Measurements from ENCODE around the gene QSER1. TPM values are rescaled to one million over a fixed set of nuclear protein-coding genes. Genes with fewer than 3 reads are reported as not detected.
A peak's percentile ranks its signal among the peaks of the same experiment; 100 is the strongest.

QSER1 gene
- total and polyA plus RNA-seq, 2 donors (not counting 1 experiment from before 2014, with no cell fraction given), result 9.6 to 17.2 TPM

DNA sequence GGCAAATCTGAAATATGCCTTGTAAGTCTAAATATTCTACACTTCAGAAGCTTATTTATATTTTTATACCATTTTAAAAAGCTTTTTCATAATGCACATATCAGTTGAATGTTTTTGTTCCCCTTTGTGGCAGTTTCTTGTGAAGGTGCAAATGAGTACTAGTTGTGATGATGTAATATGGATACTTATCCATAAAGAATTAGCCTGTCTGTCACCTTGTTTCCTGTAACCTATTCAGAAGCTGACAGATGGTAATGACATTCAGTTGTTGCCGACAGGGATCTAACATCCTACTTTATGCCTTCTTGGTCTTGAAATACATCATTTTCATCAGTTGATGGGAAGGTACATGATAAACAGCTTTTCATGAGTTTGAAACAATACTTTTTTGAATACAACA lies 2.9 kb downstream of the QSER1 start:
- H3K4me2 ChIP-seq (ENCODE audit: extremely low read depth, insufficient read depth, low read length), result peak overlapping the region; percentile 20
- no peaks in the 10 kb centered on the region for H3K27me3 ChIP-seq (ENCODE audit: control insufficient read depth, insufficient read depth, low read length)
- H3K4me1 ChIP-seq (ENCODE audit: control insufficient read depth, extremely low read depth, insufficient read depth, low read length), result peaks cover 5% of the 10 kb centered on the region
- H2AFZ ChIP-seq (ENCODE audit: low read length), result no peak overlapping the region
- H3K36me3 ChIP-seq (ENCODE audit: control insufficient read depth, insufficient read depth, low read length), result peaks cover 1% of the 10 kb centered on the region
- H3K79me2 ChIP-seq (ENCODE audit: control insufficient read depth, insufficient read depth, low read length), result peaks cover 60% of the 10 kb centered on the region
- H3K9ac ChIP-seq (ENCODE audit: insufficient read depth, low read length), result no peak overlapping the region
- DNase-seq (ENCODE audit: low read depth in 2 of 2), result no peak
- H3K4me3 ChIP-seq (replicated peaks in 1 of 4; ENCODE audit: control extremely low read depth in 1 of 4, insufficient read depth in 1 of 4, low read depth in 3 of 4, low read length in 4 of 4), result peak overlapping the region in 1 of 4 experiments; percentile 8
- no peak for TF ChIP-seq EZH2 (IDR thresholded peaks at IDR 0.05; ENCODE audit: low read length, missing control alignments)
- TF ChIP-seq, protein P1, sequence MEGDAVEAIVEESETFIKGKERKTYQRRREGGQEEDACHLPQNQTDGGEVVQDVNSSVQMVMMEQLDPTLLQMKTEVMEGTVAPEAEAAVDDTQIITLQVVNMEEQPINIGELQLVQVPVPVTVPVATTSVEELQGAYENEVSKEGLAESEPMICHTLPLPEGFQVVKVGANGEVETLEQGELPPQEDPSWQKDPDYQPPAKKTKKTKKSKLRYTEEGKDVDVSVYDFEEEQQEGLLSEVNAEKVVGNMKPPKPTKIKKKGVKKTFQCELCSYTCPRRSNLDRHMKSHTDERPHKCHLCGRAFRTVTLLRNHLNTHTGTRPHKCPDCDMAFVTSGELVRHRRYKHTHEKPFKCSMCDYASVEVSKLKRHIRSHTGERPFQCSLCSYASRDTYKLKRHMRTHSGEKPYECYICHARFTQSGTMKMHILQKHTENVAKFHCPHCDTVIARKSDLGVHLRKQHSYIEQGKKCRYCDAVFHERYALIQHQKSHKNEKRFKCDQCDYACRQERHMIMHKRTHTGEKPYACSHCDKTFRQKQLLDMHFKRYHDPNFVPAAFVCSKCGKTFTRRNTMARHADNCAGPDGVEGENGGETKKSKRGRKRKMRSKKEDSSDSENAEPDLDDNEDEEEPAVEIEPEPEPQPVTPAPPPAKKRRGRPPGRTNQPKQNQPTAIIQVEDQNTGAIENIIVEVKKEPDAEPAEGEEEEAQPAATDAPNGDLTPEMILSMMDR (conservative IDR thresholded peaks at IDR 0.05 in 1 of 2, IDR thresholded peaks at IDR 0.05 in 1 of 2; ENCODE audit: low read depth in 1 of 2, low read length in 2 of 2), result no peak
- H4K20me1 ChIP-seq (ENCODE audit: control insufficient read depth, extremely low read depth, insufficient read depth, low read length), result no peaks in the 10 kb centered on the region
- H3K9me3 ChIP-seq (ENCODE audit: control insufficient read depth, insufficient read depth, low read depth, low read length), result no peaks in the 10 kb centered on the region
- H3K27ac ChIP-seq (ENCODE audit: insufficient read depth, low read length), result no peak overlapping the region

DNA sequence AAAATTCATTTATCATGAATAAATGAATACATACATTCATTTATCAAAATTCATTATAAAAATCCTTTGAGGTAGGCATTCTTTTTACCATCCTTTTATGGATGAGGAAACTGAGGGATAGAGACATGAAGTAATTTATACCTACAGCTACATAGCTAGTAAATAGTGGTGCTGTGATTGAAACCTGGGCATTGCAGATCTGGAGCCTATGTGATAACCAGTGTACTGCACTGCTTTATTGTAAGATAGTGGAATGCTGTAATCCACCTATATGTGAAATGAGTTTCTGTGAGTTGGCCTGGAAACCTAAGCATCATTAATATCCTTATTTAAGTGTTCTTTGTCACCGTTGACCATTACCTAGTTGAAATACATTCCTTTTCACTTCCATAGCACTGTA lies 4.5 kb downstream of the QSER1 start:
- H4K20me1 ChIP-seq (ENCODE audit: control insufficient read depth, extremely low read depth, insufficient read depth, low read length), result no peaks in the 10 kb centered on the region
- TF ChIP-seq EZH2 (IDR thresholded peaks at IDR 0.05; ENCODE audit: low read length, missing control alignments), result no peak
- TF ChIP-seq, protein P1 (conservative IDR thresholded peaks at IDR 0.05 in 1 of 2, IDR thresholded peaks at IDR 0.05 in 1 of 2; ENCODE audit: low read depth in 1 of 2, low read length in 2 of 2), result no peak
- H3K9me3 ChIP-seq (ENCODE audit: control insufficient read depth, insufficient read depth, low read depth, low read length), result no peaks in the 10 kb centered on the region
- no peak overlapping the region for H3K4me2 ChIP-seq (ENCODE audit: extremely low read depth, insufficient read depth, low read length)
- H3K79me2 ChIP-seq (ENCODE audit: control insufficient read depth, insufficient read depth, low read length), result peaks cover 69% of the 10 kb centered on the region
- no peak overlapping the region for H2AFZ ChIP-seq (ENCODE audit: low read length)
- no peaks in the 10 kb centered on the region for H3K4me1 ChIP-seq (ENCODE audit: control insufficient read depth, extremely low read depth, insufficient read depth, low read length)
- no peaks in the 10 kb centered on the region for H3K27me3 ChIP-seq (ENCODE audit: control insufficient read depth, insufficient read depth, low read length)
- no peak overlapping the region for H3K4me3 ChIP-seq (replicated peaks in 1 of 4; ENCODE audit: control extremely low read depth in 1 of 4, insufficient read depth in 1 of 4, low read depth in 3 of 4, low read length in 4 of 4)
- no peak for DNase-seq (ENCODE audit: low read depth in 2 of 2)
- no peak overlapping the region for H3K27ac ChIP-seq (ENCODE audit: insufficient read depth, low read length)
- H3K36me3 ChIP-seq (ENCODE audit: control insufficient read depth, insufficient read depth, low read length), result peaks cover 1% of the 10 kb centered on the region
- no peak overlapping the region for H3K9ac ChIP-seq (ENCODE audit: insufficient read depth, low read length)

DNA sequence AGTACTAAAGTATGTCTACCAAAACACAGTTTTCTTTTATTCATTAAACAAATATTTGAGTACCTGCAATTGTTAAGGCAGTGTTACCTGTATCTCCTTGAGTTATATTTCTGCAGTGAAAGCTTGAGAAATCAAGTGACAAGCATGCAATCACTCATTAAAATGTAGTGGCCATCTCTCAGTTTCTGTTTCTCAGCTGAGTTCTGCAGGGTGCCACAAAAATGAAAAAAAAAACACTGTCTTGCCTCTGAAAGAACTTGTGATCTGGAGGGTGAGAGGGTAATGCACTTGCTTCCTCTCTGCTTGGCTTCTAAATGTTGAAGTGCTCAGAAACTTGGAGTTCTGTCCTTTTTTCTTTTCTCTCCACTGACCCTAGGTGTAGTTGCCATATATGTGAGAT lies 6.8 kb downstream of the QSER1 start:
- no peaks in the 10 kb centered on the region for H3K4me1 ChIP-seq (ENCODE audit: control insufficient read depth, extremely low read depth, insufficient read depth, low read length)
- H3K9me3 ChIP-seq (ENCODE audit: control insufficient read depth, insufficient read depth, low read depth, low read length), result no peaks in the 10 kb centered on the region
- no peaks in the 10 kb centered on the region for H4K20me1 ChIP-seq (ENCODE audit: control insufficient read depth, extremely low read depth, insufficient read depth, low read length)
- peaks cover 66% of the 10 kb centered on the region for H3K79me2 ChIP-seq (ENCODE audit: control insufficient read depth, insufficient read depth, low read length)
- peaks cover 1% of the 10 kb centered on the region for H3K36me3 ChIP-seq (ENCODE audit: control insufficient read depth, insufficient read depth, low read length)
- TF ChIP-seq, protein P1 (conservative IDR thresholded peaks at IDR 0.05 in 1 of 2, IDR thresholded peaks at IDR 0.05 in 1 of 2; ENCODE audit: low read depth in 1 of 2, low read length in 2 of 2), result no peak
- TF ChIP-seq EZH2 (IDR thresholded peaks at IDR 0.05; ENCODE audit: low read length, missing control alignments), result no peak
- no peak overlapping the region for H3K4me2 ChIP-seq (ENCODE audit: extremely low read depth, insufficient read depth, low read length)
- H2AFZ ChIP-seq (ENCODE audit: low read length), result no peak overlapping the region
- no peak overlapping the region for H3K4me3 ChIP-seq (replicated peaks in 1 of 4; ENCODE audit: control extremely low read depth in 1 of 4, insufficient read depth in 1 of 4, low read depth in 3 of 4, low read length in 4 of 4)
- H3K9ac ChIP-seq (ENCODE audit: insufficient read depth, low read length), result no peak overlapping the region
- no peak overlapping the region for H3K27ac ChIP-seq (ENCODE audit: insufficient read depth, low read length)
- DNase-seq (ENCODE audit: low read depth in 2 of 2), result no peak
- no peaks in the 10 kb centered on the region for H3K27me3 ChIP-seq (ENCODE audit: control insufficient read depth, insufficient read depth, low read length)
